GM12891 (cell line): ENCODE data around the gene PSMD1.
"Not testable (repeated sequence)": the region's sequence is repeated elsewhere in the genome, so short reads cannot be mapped to it uniquely, and the experiment has no call there.

Source experiments
- DNase-seq: peaks from one replicate; pipeline ENCODE4 v3.0.0; 2011; ENCODE audit warnings: low spot score; ENCODE audit not compliant: insufficient read length
- FAIRE-seq: peaks from 2 replicates; lab custom pipeline; 2011; peaks lifted over from hg19 to GRCh38; lab: Jason Lieb, UNC
- PAX5 ChIP-seq: IDR thresholded peaks from 2 replicates; pipeline ENCODE4 v1.6.1; 2011; ENCODE audit warnings: low read length, moderate library complexity, mild to moderate bottlenecking; ENCODE audit not compliant: insufficient read depth, severe bottlenecking
- POLR2A ChIP-seq: IDR thresholded peaks from 2 replicates; pipeline ENCODE4 v1.6.1; 2011; ENCODE audit warnings: low read depth, low read length, control low read depth
- POLR2AphosphoS5 ChIP-seq: IDR thresholded peaks from 2 replicates; pipeline ENCODE4 v1.6.1; 2011; ENCODE audit warnings: low read depth, low read length, control low read depth
- POU2F2 ChIP-seq: IDR thresholded peaks from 2 replicates; pipeline ENCODE4 v1.6.1; 2011; ENCODE audit warnings: low read depth, mild to moderate bottlenecking, control low read depth, low read length, moderate library complexity
- SPI1 ChIP-seq: IDR thresholded peaks from 2 replicates; pipeline ENCODE4 v1.6.1; 2011; ENCODE audit warnings: low read depth, low read length, control low read depth
- TAF1 ChIP-seq: IDR thresholded peaks from 2 replicates; pipeline ENCODE4 v1.6.1; 2011; ENCODE audit warnings: low read depth, low read length, control low read depth

Gene PSMD1

GRCh38 chr2:231069379-231070054 is 12.8 kb downstream of the PSMD1 start:
- no peak for TF ChIP-seq TAF1
- TF ChIP-seq POLR2A, result no peak
- TF ChIP-seq PAX5, result no peak
- no peak for TF ChIP-seq POU2F2
- no peak for TF ChIP-seq POLR2AphosphoS5
- no peak for TF ChIP-seq SPI1
- no peak for DNase-seq
- FAIRE-seq, result no peak

- no peak for DNase-seq
- TF ChIP-seq POLR2A, result no peak
- TF ChIP-seq PAX5, result no peak
- no peak for TF ChIP-seq POU2F2
- no peak for TF ChIP-seq POLR2AphosphoS5
- TF ChIP-seq SPI1, result no peak
- no peak for TF ChIP-seq TAF1
- FAIRE-seq, result no peak
Observed at GRCh38 chr2:231084565-231084964, 27.9 kb downstream of the PSMD1 start.

GRCh38 chr2:231088754-231089153 is 32.1 kb downstream of the PSMD1 start:
- FAIRE-seq (no peak), DNase-seq (no peak)
- no peak for TF ChIP-seq TAF1
- TF ChIP-seq POLR2AphosphoS5, result no peak
- TF ChIP-seq PAX5, result no peak
- TF ChIP-seq POLR2A, result no peak
- TF ChIP-seq SPI1, result no peak
- no peak for TF ChIP-seq POU2F2

GRCh38 chr2:231093933-231094332 is 37.3 kb downstream of the PSMD1 start:
- TF ChIP-seq PAX5, result no peak
- no peak for TF ChIP-seq POLR2A
- TF ChIP-seq TAF1, result no peak
- no peak for TF ChIP-seq POU2F2
- no peak for TF ChIP-seq POLR2AphosphoS5
- TF ChIP-seq SPI1, result no peak
- FAIRE-seq (no peak), DNase-seq (no peak)

GRCh38 chr2:231094736-231095346 is 38.2 kb downstream of the PSMD1 start:
- TF ChIP-seq TAF1 (no peak), PAX5 (no peak), POLR2AphosphoS5 (no peak), SPI1 (no peak), POU2F2 (no peak), POLR2A (no peak)
- FAIRE-seq (no peak), DNase-seq (no peak)

GRCh38 chr2:231099918-231100317 is 43.3 kb downstream of the PSMD1 start:
- DNase-seq (no peak), FAIRE-seq (no peak)
- no peak for TF ChIP-seq POU2F2
- no peak for TF ChIP-seq POLR2AphosphoS5
- no peak for TF ChIP-seq TAF1
- no peak for TF ChIP-seq POLR2A
- TF ChIP-seq SPI1, result no peak
- TF ChIP-seq PAX5, result no peak

- FAIRE-seq, result peak; percentile 28
- not testable (repeated sequence) for DNase-seq
Observed at GRCh38 chr2:231100321-231100720, 43.7 kb downstream of the PSMD1 start.

- no peak for TF ChIP-seq POU2F2
- TF ChIP-seq SPI1, result no peak
- no peak for TF ChIP-seq POLR2AphosphoS5
- no peak for TF ChIP-seq POLR2A
- TF ChIP-seq PAX5, result no peak
- TF ChIP-seq TAF1, result no peak
- DNase-seq (no peak), FAIRE-seq (no peak)
Observed at GRCh38 chr2:231100990-231101389, 44.3 kb downstream of the PSMD1 start.

GRCh38 chr2:231102772-231103171 is 46.1 kb downstream of the PSMD1 start:
- FAIRE-seq, result no peak

More at GRCh38 chr2:231102772-231103171, 46.1 kb downstream of the PSMD1 start:
- TF ChIP-seq TAF1 (no peak), POLR2AphosphoS5 (no peak), PAX5 (no peak), SPI1 (no peak), POLR2A (no peak), POU2F2 (no peak)
- DNase-seq, result no peak
